HL-60 (cell line): ENCODE data around the gene LZTFL1.

Experiments
- DNase-seq, 2 experiments: peaks; one replicate each; pipeline ENCODE4 v3.0.0-alpha.2; 2010 to 2020; ENCODE audit warnings: low read depth in 1 of 2, low spot score in 1 of 2
- H3K27ac ChIP-seq: fragments of 250-450 bp; sonication (Bioruptor Pico); replicated peaks from 2 replicates; pipeline ENCODE4 v1.5.1; 2020; ENCODE audit warnings: mild to moderate bottlenecking, moderate library complexity
- H3K27me3 ChIP-seq: fragments of 250-450 bp; sonication (Bioruptor Pico); 2 replicates; pipeline ENCODE4 v1.5.1; 2021; ENCODE audit warnings: mild to moderate bottlenecking, moderate library complexity; ENCODE audit not compliant: insufficient read depth, poor library complexity, severe bottlenecking
- H3K4me3 ChIP-seq: replicated peaks from 2 replicates; pipeline ENCODE4 v1.5.1; 2011; ENCODE audit warnings: mild to moderate bottlenecking, control low read depth, low read length; ENCODE audit not compliant: insufficient read depth
- GABPA ChIP-seq: IDR thresholded peaks from 2 replicates; pipeline ENCODE4 v1.6.1; 2012; ENCODE audit warnings: low read depth
- POLR2AphosphoS5 ChIP-seq: IDR thresholded peaks from 2 replicates; pipeline ENCODE4 v1.6.1; 2012; ENCODE audit warnings: low read depth
- SPI1 ChIP-seq: IDR thresholded peaks from 2 replicates; pipeline ENCODE4 v1.6.1; 2012; ENCODE audit warnings: low read depth, mild to moderate bottlenecking, borderline replicate concordance
- TF ChIP-seq, protein P1 (sequence below): IDR thresholded peaks from one replicate; pipeline ENCODE4 v1.5.1; 2011; ENCODE audit warnings: low read length, control low read depth, inconsistent platforms; ENCODE audit not compliant: insufficient read depth
- TF ChIP-seq, protein P2 (sequence below): IDR thresholded peaks from 2 replicates; pipeline ENCODE4 v1.6.1; 2012; ENCODE audit warnings: low read depth; ENCODE audit not compliant: insufficient replicate concordance

The LZTFL1 gene

GRCh38 chr3:45786801-45787495 lies 55.0 kb downstream of the LZTFL1 start:
- no peak for TF ChIP-seq SPI1
- no peak for TF ChIP-seq GABPA
- TF ChIP-seq, protein P1, sequence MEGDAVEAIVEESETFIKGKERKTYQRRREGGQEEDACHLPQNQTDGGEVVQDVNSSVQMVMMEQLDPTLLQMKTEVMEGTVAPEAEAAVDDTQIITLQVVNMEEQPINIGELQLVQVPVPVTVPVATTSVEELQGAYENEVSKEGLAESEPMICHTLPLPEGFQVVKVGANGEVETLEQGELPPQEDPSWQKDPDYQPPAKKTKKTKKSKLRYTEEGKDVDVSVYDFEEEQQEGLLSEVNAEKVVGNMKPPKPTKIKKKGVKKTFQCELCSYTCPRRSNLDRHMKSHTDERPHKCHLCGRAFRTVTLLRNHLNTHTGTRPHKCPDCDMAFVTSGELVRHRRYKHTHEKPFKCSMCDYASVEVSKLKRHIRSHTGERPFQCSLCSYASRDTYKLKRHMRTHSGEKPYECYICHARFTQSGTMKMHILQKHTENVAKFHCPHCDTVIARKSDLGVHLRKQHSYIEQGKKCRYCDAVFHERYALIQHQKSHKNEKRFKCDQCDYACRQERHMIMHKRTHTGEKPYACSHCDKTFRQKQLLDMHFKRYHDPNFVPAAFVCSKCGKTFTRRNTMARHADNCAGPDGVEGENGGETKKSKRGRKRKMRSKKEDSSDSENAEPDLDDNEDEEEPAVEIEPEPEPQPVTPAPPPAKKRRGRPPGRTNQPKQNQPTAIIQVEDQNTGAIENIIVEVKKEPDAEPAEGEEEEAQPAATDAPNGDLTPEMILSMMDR: no peak
- no peak for TF ChIP-seq POLR2AphosphoS5
- TF ChIP-seq, protein P2, sequence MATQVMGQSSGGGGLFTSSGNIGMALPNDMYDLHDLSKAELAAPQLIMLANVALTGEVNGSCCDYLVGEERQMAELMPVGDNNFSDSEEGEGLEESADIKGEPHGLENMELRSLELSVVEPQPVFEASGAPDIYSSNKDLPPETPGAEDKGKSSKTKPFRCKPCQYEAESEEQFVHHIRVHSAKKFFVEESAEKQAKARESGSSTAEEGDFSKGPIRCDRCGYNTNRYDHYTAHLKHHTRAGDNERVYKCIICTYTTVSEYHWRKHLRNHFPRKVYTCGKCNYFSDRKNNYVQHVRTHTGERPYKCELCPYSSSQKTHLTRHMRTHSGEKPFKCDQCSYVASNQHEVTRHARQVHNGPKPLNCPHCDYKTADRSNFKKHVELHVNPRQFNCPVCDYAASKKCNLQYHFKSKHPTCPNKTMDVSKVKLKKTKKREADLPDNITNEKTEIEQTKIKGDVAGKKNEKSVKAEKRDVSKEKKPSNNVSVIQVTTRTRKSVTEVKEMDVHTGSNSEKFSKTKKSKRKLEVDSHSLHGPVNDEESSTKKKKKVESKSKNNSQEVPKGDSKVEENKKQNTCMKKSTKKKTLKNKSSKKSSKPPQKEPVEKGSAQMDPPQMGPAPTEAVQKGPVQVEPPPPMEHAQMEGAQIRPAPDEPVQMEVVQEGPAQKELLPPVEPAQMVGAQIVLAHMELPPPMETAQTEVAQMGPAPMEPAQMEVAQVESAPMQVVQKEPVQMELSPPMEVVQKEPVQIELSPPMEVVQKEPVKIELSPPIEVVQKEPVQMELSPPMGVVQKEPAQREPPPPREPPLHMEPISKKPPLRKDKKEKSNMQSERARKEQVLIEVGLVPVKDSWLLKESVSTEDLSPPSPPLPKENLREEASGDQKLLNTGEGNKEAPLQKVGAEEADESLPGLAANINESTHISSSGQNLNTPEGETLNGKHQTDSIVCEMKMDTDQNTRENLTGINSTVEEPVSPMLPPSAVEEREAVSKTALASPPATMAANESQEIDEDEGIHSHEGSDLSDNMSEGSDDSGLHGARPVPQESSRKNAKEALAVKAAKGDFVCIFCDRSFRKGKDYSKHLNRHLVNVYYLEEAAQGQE: no peak
- H3K27me3 ChIP-seq: no peaks in the 10 kb centered on the region
- DNase-seq: no peak
- no peak overlapping the region for H3K27ac ChIP-seq
- H3K4me3 ChIP-seq: no peak overlapping the region

- no peak for DNase-seq
- H3K27me3 ChIP-seq: no peaks in the 10 kb centered on the region
- no peak for TF ChIP-seq POLR2AphosphoS5
- TF ChIP-seq, protein P1: no peak
- TF ChIP-seq SPI1: no peak
- no peak for TF ChIP-seq GABPA
- TF ChIP-seq, protein P2: no peak
- no peak overlapping the region for H3K27ac ChIP-seq
- H3K4me3 ChIP-seq: no peak overlapping the region
Measured at GRCh38 chr3:45785605-45786150, 56.2 kb downstream of the LZTFL1 start.

- Histone ChIP-seq H3K27ac (no peak overlapping the region), H3K4me3 (no peak overlapping the region), H3K27me3 (no peaks in the 10 kb centered on the region)
- no peak for DNase-seq
- TF ChIP-seq, protein P1: no peak
- TF ChIP-seq GABPA: no peak
- no peak for TF ChIP-seq SPI1
- TF ChIP-seq, protein P2: no peak
- TF ChIP-seq POLR2AphosphoS5: no peak
Measured at GRCh38 chr3:45783667-45784066, 58.3 kb downstream of the LZTFL1 start.
